Measurements from ENCODE around the gene MCM8.
"Not testable (repeated sequence)": the region's sequence is repeated elsewhere in the genome, so short reads cannot be mapped to it uniquely, and the experiment has no call there.

The MCM8 gene

GRCh38 chr20:6007529-6008103, 57.2 kb downstream of the MCM8 start:
- DNase-seq, result no peak

- DNase-seq, result no peak
Measured at GRCh38 chr20:6008254-6008653, 57.8 kb downstream of the MCM8 start.

- no peak for DNase-seq
Measured at GRCh38 chr20:6012179-6012578, 61.7 kb downstream of the MCM8 start.

- DNase-seq, result no peak
Measured at GRCh38 chr20:6014017-6014416, 63.6 kb downstream of the MCM8 start.

GRCh38 chr20:6014957-6015356, 64.5 kb downstream of the MCM8 start:
- no peak for DNase-seq

- no peak for DNase-seq
Measured at GRCh38 chr20:6017467-6017866, 67.0 kb downstream of the MCM8 start.

- DNase-seq, result no peak
Measured at GRCh38 chr20:6017880-6018279, 67.4 kb downstream of the MCM8 start.

GRCh38 chr20:6024768-6025167, 74.3 kb downstream of the MCM8 start:
- no peak for DNase-seq

GRCh38 chr20:6026051-6026450, 75.6 kb downstream of the MCM8 start:
- no peak for DNase-seq

GRCh38 chr20:6028818-6029217, 78.4 kb downstream of the MCM8 start:
- no peak for DNase-seq

GRCh38 chr20:6029538-6029937, 79.1 kb downstream of the MCM8 start:
- no peak for DNase-seq

- DNase-seq, result no peak
Measured at GRCh38 chr20:6030453-6031080, 80.1 kb downstream of the MCM8 start.

- DNase-seq, result not testable (repeated sequence)
Measured at GRCh38 chr20:6032907-6033306, 82.5 kb downstream of the MCM8 start.

- DNase-seq, result no peak
Measured at GRCh38 chr20:6034134-6034969, 83.9 kb downstream of the MCM8 start.

- no peak for DNase-seq
Measured at GRCh38 chr20:6036213-6036612, 85.8 kb downstream of the MCM8 start.

GRCh38 chr20:6037082-6037481, 86.6 kb downstream of the MCM8 start:
- DNase-seq, result no peak

GRCh38 chr20:6038256-6038655, 87.8 kb downstream of the MCM8 start:
- no peak for DNase-seq

- DNase-seq, result no peak
Measured at GRCh38 chr20:6039766-6040165, 89.3 kb downstream of the MCM8 start.

- DNase-seq, result no peak
Measured at GRCh38 chr20:6040540-6040939, 90.1 kb downstream of the MCM8 start.

- no peak for DNase-seq
Measured at GRCh38 chr20:6040958-6041807, 90.7 kb downstream of the MCM8 start.

- DNase-seq, result no peak
Measured at GRCh38 chr20:6041808-6042265, 91.4 kb downstream of the MCM8 start.

- no peak for DNase-seq
Measured at GRCh38 chr20:6044115-6044514, 93.7 kb downstream of the MCM8 start.

- DNase-seq, result no peak
Measured at GRCh38 chr20:6045566-6045965, 95.1 kb downstream of the MCM8 start.

Data from activated naive CD4-positive, alpha-beta T cell (primary cell).